GM19455 (cell line): ENCODE data around the gene CFH.
A peak's percentile ranks its signal among the peaks of the same experiment; 100 is the strongest.
"Not testable (repeated sequence)": the region's sequence is repeated elsewhere in the genome, so short reads cannot be mapped to it uniquely, and the experiment has no call there.

Experiments used
- ATAC-seq: cut with Tn5 transposase; IDR thresholded peaks from one replicate; pipeline ENCODE4 v1.9.1; 2021; ENCODE audit not compliant: unreplicated experiment

Gene CFH

GRCh38 chr1:196651637-196652215 lies at the start of gene CFH:
CFH (plus strand) TSS chr1:196652043; CDS start chr1:196652118, 75 bp downstream.
- ATAC-seq: no peak

GRCh38 chr1:196603651-196604050 lies 48.2 kb upstream of the CFH start:
- ATAC-seq: no peak

DNA sequence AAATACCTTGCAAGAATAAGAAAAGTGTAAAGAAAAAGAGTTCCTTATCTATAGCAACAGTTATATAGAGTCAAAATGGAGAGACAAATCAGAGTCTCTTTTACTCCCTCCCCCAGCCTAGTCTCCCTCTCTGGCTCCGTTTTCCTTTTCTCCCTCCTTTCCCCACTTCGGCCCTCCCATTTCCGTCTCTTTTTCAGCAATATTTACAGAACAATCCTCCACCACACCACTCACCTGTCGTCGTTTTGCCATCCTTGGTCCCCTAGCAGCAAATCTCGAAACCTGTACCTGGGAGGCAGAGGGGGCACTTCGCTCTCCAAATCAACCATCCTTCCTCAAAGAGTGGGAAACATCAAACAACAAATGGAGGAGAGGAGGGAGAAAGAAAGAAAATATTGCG lies 43.9 kb upstream of the CFH start:
- no peak for ATAC-seq

DNA sequence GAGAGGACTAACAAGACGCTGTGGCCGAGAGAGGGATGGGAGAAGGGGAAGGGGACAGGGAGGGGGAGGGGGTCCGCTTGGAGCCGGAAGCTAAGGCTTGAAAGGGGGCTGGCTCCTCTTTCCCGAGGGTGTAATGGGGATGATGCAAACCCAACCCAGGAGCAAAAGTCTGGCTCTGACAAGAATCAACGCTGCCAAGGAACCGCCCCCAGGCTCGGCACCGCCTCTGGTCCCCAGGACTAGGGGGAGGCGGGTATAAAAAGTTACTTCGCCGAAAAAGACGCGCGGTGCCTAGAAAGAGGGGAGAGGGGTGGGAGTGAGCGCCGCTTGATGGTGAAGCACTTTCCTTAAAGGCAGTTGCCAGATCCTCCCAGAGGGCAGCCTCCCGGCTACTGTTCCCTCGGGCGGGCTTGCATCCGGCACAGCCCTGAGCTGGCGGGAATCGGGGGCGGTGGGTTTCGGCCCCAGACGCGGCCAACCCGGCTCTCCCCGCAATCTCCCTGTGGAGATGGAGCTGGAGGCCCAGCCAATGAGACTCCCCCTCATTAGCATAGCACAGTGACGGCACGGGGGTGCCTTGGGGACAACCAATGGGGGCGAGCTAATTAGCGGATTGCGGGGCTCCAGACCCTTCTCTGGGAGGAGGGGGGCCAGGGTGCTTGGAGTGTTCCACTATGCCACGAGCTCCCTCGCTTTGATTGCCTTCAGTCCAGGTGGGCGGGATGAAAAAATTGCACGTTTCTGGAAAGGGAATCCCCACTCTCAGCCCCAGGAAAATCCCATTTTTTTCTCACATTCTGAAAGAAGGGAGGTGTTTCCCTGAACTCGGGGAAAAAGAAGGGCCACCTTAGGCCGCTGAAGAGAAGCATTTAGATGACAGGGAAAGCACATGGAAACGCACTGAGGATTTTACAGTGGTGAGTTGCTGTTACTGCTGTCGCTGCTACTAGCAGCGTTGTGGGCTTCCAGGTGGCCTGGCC lies 43.2 kb upstream of the CFH start, which contains the start of gene KCNT2:
KCNT2 (minus strand) TSS at position 51 of the 980 bp plus-strand sequence. CDS start 131 bp downstream, outside the sequence.
- ATAC-seq: no peak

DNA sequence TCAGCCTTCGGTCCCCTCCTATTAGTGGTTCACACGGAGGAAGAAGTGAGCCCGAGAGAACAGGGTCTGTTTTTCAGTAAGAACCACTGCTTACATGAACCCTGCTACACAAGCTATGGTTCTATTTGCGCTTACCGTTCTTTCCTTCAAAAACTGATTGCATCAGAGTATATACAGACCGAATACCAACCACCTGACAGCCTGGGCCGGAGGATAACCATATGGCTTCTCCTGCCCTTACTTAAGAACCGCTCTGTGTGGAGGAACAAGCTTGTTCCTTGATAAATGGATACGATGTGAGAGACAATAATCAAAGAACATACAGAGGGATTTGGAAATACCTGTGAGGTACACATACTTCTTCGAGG lies 42.5 kb upstream of the CFH start:
- no peak for ATAC-seq

- ATAC-seq: no peak
These were observed 40.0 kb upstream of the CFH start for GRCh38 chr1:196611873-196612272.

DNA sequence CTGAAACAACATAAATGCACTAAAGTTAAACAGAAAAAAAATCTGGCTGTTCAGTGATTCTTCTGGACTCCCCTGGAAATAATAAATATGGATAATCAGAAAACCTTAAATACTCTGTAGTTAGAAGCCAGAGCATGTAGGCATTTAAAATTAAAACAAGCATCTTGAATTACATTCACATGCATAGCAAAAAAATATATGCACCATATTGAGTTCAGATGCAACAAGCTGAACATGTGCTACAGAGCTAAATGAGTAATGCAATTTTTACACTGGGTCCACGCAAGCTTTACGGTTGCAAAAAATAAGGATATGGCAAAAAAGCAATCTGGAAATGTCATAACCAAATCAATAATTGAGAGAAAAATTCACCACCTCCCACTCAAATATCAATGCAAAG lies 32.1 kb upstream of the CFH start:
- no peak for ATAC-seq

- no peak for ATAC-seq
These were observed 28.8 kb upstream of the CFH start for GRCh38 chr1:196623079-196623478.

DNA sequence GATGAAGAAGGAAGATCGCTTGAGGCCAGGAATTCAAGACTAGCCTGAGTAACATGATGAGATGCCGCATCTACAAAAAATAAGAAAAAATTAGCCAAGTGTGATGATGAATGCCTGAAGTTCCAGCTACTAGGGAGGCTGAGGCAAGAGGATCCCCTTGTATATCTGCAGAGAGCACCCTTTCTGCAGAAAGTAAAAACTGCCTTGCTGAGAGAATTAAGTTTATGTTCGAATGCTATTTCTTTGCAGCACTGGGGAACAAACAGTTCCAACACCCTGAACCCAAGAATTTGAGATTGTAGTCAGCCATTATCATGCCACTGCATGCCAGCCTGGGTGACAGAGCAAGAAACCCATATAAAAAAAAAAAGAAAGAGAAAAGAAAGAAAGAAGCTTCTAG lies 23.0 kb upstream of the CFH start:
- ATAC-seq: no peak

- ATAC-seq: no peak
These were observed 14.2 kb upstream of the CFH start for GRCh38 chr1:196637606-196638005.

GRCh38 chr1:196638466-196638865 lies 13.4 kb upstream of the CFH start:
- no peak for ATAC-seq

DNA sequence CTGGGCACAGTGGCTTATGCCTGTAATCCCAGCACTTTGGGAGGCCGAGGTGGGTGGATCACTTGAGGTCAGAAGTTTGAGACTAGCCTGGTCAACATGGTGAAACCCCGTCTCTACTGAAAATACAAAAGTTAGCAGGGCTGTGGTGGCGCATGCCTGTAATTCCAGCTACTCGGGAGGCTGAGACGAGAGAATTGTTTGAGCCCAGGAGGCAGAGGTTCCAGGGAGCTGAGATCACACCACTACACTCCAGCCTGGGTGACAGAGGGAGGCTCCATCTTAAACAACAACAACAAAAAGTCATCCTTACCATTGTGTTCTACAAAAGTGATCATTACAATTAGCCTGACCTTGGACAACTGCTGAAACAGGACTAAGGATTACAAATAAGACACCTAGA lies 12.6 kb upstream of the CFH start:
- ATAC-seq: not testable (repeated sequence)

DNA sequence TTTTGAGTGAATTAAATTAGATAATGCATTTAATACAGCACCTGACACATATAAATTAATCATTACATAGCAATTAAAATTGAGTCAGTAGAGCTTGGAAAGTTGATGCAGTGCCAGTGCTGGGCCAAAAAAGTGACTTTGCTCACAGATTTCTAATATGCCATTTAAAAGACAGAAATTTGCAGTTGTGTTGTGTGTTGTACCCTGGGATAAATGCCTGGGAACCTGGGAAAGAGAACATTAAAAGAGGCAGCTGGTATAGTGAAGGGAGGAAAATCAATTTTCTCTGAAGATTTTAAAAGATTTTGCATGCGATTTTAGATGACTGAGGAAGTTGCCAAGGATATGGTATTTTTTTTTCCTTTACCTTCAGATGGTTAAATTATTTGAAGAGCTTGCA lies 10.9 kb upstream of the CFH start:
- no peak for ATAC-seq

DNA sequence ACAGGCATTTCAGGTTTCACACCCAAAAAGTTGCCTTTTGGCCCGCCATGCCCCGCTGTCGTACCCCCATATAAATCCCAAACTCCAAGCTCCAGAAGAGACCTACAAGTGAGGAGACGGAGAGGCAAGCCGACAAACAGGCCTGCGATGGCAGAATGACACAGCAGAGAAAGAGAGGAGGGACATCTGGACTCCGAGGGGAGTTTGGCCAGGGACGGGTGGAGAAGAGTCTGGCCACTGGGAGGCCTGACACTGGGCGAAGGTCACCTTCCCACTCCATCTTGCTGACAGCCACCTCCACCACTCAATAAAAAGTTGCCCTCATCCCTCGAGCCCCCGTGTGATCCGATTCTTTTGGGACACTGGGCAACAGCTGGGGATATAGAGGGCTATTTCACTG lies 1.9 kb upstream of the CFH start:
- ATAC-seq: no peak

GRCh38 chr1:196650403-196650802 lies 1.4 kb upstream of the CFH start:
- no peak for ATAC-seq

DNA sequence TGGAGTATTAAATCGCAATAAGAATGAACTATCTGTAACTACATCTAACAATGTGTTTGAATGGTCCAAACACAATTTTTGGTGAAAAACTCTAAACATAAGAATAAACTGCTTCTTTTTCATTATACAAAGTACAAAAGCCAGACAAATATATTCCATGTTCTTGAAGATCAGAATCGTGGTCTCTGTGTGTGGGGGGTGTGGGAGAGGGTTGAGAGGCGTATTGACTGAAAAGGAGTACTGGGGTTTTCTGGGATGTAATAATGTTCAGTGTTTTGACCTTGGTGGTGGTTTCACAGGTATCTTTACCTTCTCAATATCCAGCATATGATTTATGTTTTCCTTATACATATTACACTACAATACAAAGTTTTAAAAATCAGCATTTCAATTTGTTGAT lies 764 bp upstream of the CFH start:
- ATAC-seq: no peak

DNA sequence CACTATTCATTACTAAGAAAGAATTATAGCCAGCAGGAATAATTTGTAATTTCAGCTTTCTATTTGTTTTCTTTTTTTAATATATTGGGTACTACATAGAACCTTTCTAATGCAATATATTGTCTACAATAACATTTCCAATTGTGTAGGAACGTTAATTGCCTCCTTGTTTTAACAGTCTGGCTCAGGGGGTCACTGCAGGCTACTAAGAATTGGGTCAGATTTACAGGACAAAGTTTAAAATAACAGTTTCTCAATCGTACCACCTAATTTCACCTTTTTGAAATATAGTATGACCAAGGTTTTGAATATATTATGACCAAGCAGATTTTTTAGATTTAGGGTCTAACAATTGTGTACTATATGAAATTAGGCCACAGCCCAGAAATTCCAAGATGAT lies 2.4 kb downstream of the CFH start:
- no peak for ATAC-seq

DNA sequence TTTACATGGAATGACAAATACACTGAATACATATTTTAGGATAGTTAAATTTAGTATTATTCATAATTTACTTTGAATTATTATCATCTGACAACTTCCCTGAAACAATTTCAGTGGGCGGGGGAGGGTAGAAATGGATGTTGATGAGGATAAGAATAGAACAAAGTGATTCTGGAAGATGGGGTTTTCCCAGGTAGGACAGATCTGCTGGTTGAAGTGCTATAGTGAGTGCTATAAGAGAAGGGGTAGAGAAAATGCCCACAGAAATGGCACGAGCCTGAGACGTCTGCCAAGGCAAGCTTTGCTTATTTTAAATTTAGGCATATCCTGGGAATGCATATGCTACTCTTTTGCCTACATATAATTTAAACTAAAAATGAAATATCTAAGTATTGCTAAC lies 3.2 kb downstream of the CFH start:
- no peak for ATAC-seq

- no peak for ATAC-seq
These were observed 3.7 kb downstream of the CFH start for GRCh38 chr1:196655494-196655893.

DNA sequence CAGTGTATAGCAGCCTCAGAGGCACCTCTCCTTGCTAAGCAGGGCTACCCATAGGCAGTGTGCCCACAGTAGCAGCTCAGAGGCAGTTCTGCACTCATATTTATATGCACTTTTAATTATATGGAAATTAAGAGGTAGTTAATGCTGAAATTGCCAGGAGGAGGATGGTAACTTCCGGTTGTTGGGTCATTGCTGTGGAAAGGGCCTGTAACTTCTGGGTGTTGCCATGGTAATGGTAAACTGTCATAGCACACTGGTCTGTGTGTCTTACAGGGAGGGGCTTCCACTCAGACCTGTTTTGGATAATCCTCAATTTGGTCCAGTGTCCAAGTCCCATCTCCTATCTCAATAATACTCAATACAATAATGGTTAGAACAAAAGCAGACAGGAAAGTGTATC lies 7.6 kb downstream of the CFH start:
- ATAC-seq: no peak

DNA sequence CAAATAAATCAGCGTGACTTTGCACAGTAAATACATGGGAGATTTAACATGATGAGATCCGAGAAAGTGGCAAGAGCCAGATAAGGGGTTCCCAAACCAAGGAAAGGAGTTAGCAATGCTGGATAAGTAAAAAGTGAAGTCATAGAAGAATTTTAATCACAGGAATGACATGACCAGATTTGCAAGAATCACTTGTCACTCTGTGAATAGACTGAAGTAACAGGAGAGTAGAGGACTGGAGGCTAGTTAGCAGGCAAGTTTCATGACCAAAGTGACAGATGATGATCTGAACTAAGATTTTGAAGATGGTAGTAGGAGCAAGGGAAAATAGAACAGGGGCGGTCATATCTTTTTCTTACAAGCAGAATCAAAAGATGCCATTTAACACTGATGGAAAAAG lies 8.4 kb downstream of the CFH start:
- ATAC-seq: no peak

DNA sequence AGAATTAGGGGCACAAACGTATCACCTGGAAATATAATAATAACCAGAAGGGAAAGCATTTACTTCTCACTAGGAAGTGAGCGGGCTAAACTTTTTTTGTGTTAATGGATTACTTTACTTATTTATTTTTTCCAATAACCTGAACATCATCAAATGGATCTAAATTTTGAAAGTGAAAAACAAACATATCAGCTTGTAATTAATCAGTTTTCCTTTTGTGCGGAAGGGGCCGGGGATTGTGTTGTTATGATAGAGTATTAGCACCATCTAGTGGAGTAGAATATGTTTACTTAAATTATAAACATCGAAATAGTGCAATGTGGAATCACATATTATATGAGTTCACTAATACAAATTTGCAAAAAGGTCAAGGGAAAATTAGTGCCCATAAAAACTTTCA lies 9.0 kb downstream of the CFH start:
- peak; percentile 80 for ATAC-seq
